Measurements from ENCODE around the gene CPA2.

The CPA2 gene

GRCh38 chr7:130281260-130281659 is 14.6 kb downstream of the CPA2 start:
- DNase-seq = no peak

DNA sequence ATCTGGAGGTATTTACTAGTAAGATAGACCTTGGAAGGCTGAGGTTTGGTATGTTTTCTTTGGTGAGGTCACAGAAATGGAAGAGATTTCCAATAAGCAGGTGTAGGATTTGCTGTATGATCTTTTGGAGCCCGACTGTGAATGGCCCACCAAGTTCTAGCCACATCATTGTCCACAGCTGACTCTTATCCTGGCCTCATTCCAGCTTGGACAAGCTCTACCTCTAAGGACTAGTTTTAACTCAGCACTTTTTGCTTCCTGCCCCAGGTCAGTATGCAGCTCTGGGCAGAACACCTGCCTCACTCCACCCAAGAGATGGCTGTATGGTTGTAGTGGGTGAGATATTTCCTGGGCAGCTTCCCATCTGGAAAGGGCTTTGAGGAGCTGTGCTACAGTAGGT is 20.2 kb downstream of the CPA2 start:
- DNase-seq = no peak

DNA sequence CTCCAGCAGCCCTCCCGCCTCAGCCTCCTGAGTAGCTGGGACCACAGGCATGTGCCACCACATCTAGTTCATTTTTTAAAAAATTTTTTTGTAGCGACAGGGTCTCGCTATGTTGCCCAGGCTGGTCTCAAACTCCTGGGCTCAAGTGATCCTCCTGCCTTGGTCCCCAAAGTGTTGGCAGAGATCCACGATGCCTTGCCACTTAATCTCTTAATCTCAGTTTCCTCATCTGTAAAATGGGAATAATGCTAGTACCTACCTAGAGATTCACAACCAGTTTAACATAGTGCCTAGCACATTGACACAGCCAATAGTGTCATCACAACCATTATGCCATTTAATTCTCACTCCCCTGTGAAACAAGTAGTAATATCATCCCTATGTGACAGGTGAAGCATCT is 21.5 kb downstream of the CPA2 start:
- no peak for DNase-seq

DNA sequence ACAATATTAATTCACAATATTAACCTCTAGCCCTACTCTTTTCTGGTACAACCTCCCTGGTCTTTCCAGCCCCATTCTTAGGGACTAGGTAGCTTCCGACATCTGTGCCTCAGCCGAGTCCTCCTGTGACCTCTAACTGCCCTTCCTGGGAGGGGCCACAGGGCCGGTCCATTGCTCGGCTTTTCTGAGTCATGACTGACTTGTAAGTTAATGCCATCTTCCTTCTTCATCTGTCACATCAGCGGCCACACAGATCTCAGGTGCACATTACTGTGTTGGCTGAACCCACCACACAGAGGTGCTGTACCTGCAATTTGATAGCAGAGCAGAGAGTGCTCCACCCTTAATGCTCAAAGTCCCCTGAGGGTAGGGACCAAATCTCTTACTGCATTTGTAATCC is 22.2 kb downstream of the CPA2 start:
- peak; percentile 39 for DNase-seq

DNA sequence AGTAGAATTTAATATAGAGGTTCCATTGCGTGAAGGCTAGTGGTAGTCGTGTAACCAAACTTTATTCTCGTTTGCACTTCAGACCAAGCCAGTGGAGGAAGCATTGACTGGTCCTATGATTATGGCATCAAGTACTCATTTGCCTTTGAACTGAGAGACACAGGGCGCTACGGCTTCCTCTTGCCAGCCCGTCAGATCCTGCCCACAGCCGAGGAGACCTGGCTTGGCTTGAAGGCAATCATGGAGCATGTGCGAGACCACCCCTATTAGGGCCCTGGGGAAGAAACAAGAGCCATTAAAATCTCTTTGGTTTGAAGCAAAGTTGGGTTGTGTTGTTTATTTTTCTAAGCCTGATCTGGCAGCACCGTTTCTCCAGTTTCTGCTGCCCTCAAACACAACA is 22.8 kb downstream of the CPA2 start:
- DNase-seq = no peak

DNA sequence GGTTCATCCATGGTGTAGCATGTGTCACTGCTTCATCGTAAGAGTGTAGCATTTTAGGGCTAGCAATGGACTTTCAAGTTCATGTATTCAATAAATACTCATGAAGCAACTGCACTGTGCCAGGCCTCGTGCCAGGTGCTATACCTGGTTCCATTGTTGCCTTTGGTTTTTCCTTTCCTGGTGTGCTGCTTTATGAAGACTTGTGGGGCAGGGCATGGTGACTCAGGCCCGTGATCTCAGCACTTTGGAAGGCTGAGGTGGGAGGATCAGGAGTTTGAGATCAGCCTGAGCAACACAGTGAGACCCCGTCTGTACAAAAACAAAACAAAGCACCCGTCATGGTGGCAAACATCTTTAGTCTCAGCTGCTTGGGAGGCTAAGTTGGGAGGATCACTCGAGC is 24.1 kb downstream of the CPA2 start:
- DNase-seq = no peak

GRCh38 chr7:130292682-130293257 is 26.1 kb downstream of the CPA2 start, which contains the start of gene CPA4:
Gene CPA4, plus strand, starts transcription at chr7:130293161. Its CDS starts 20 bp downstream, at chr7:130293181.
- no peak for DNase-seq

- DNase-seq = no peak
Observed at GRCh38 chr7:130293521-130293920, 26.9 kb downstream of the CPA2 start.

- peak; percentile 42 for DNase-seq
Observed at GRCh38 chr7:130294314-130294713, 27.7 kb downstream of the CPA2 start.

DNA sequence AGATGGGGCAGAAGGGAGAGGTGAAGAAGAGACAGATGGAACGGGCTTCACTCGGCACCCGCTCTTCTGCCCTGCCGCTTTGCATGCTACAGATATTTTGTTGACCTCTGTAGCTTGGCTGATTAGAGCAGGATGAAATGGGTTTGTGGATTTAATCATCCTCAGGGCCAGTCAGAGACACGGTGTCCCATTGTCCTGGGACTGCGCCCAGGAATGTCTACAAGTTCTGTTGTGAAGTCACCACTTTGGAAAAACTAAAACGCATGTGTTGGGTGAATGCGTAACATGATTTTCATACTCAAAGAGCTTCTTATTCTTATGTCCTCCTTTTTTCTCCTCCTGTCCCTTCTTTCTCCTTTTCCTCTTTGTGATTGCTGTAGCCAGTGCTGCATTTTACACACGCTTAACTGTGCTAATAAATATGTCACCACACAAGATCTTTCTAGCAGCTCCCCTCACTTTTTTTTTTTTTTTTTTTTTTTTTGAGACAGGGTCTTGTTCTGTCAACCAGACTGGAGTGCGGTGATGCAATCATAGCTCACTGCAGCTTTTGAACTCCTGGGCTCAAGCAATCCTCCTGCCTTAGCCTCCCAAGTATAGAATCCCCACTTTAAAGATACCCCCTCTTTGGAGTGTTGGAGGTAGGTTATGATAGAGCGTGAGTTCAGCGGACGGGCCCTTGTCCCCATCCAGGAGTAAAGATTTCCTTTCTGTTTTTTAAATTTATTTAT is 29.7 kb downstream of the CPA2 start:
- DNase-seq = no peak

GRCh38 chr7:130297628-130298543 is 31.2 kb downstream of the CPA2 start:
- DNase-seq = no peak

DNA sequence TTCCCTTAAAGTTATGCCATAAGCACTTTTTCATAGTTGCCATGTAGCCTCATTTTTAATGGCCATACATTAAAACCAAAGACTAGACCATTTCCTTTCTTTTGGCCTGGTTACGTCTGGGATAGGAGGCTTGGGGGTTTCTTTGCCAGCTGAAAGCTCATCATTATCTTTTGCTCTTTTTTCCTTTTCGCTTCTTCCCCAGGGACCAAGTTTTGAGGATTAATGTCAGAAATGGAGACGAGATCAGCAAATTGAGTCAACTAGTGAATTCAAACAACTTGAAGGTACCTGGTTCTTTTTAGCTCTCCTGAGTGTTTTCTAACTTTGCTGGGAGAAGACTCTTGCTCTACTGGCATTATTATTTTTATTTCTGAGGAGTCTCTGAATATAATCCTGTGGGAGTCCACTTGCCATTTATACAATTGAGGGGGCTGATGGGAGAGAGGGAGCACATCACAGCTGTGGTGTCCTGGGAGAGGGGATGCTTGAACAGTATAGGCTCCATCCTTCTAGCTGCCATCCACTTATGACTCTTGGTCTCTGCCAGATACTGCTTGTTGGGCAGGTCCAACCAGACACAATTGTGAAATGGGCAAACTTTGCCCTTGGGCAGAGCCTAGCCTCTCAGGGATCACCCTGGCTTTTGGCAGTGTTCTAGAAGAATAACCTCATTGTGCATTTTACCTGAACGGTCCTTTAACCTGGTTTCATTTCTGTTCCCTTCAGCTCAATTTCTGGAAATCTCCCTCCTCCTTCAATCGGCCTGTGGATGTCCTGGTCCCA is 32.1 kb downstream of the CPA2 start:
- DNase-seq = no peak

- no peak for DNase-seq
Observed at GRCh38 chr7:130299866-130300265, 33.2 kb downstream of the CPA2 start.

- no peak for DNase-seq
Observed at GRCh38 chr7:130301501-130302020, 34.9 kb downstream of the CPA2 start.

DNA sequence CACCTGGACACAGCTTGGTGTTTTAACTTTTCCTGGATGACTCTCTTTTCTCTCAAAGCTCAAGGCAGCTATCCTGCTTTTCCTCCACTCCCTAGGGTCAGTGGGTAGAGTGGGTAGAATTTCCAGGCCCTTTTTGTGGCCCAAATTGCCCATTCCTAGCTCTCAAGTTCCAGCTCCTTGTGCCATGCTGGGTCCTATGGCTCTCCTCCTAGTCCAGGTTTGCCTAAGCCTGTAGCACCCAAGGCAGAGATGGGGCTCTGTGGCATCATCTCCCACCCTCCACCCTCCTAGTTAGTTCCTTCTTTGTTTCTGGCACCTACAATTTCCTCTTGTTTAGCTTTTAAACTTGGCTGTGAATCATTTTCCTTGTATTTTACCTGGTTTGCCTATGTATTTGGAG is 36.0 kb downstream of the CPA2 start:
- DNase-seq = no peak

GRCh38 chr7:130303127-130303526 is 36.5 kb downstream of the CPA2 start:
- DNase-seq = no peak

GRCh38 chr7:130303551-130303950 is 36.9 kb downstream of the CPA2 start:
- no peak for DNase-seq

DNA sequence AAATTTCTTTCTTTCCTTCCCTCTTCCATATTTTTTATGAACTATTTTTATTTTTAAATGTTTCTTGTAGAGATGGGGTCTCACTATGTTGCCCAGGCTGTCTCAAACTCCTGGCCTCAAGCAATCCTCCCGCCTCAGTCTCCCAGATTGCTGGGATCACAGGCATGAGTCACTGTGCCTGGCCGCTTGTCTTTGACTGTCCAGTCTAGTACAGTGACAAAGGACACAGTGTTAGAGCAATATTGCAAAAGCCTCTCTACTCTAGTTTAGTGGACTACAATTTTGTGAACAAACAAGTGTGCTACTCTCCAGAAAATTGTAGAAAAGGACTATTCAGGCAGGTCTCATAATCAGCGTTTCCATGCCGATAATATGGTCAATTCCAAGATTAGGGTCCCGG is 37.3 kb downstream of the CPA2 start:
- DNase-seq = no peak

DNA sequence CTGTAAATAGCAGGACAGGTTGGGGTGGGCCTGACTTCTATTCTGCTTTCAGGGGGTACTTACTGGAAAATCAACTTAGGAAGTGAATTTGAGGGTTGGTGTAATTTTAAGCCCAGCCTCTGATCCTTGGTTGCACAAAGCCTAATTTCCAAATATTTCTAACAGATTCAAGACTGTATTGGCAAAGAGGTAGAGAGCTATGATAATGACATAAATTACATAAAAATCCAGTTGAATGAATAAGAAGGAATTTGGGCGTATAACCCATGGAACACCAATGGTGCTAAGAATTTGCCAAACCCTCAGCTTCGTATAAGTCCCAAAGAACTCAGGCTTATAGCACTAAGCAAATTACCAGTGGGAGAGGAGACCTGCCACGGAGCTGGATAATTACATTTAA is 38.2 kb downstream of the CPA2 start:
- DNase-seq = no peak

- no peak for DNase-seq
Observed at GRCh38 chr7:130305433-130306042, 38.9 kb downstream of the CPA2 start.

- no peak for DNase-seq
Observed at GRCh38 chr7:130309986-130310385, 43.3 kb downstream of the CPA2 start.

DNA sequence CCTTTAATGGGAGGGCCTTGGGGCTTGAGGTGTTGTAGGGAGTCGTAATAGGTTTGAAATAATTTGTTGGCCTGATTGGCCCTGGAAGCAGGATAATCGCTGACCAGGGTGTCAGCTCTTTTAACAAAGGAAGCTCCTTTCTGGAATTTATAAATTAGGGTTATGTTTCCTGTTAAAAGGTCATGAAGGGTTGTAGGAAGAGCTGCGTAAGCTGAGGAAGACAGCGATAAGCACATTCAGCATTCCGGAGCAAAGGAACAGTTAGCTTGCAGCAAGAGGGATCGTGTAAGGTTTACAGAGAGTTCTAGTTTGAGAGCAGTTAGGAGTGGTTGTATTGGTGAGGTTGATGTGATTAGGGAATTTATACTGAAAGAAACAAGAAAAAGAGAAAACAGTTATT is 47.6 kb downstream of the CPA2 start:
- no peak for DNase-seq

Measured in NCI-H2171 treated with DMSO at 0.1 percent for 48 hours (cell line).